Mucosa of rectum (tissue), 2 donors: Measurements from ENCODE around the gene TMEM108.

ENCODE experiments used
- H3K27ac ChIP-seq, 2 donors: one replicate each; pipeline ENCODE4 v1.7.0; 2013; ENCODE audit warnings: inconsistent platforms in 2 of 2, low read depth in 2 of 2, low read length in 2 of 2
- H3K27me3 ChIP-seq, 2 donors: one replicate each; pipeline ENCODE4 v1.7.0; 2013; ENCODE audit warnings: low read length in 2 of 2; ENCODE audit not compliant: control insufficient read depth in 2 of 2, insufficient read depth in 2 of 2
- H3K36me3 ChIP-seq, 2 donors: one replicate each; pipeline ENCODE4 v1.7.0; 2013; ENCODE audit warnings: low read length in 2 of 2; ENCODE audit not compliant: control insufficient read depth in 2 of 2, insufficient read depth in 2 of 2
- H3K4me1 ChIP-seq, 2 donors: one replicate each; pipeline ENCODE4 v1.7.0; 2013; ENCODE audit warnings: low read length in 2 of 2, mild to moderate bottlenecking in 1 of 2; ENCODE audit not compliant: control insufficient read depth in 2 of 2, insufficient read depth in 2 of 2
- H3K4me3 ChIP-seq, 2 donors: one replicate each; pipeline ENCODE4 v1.7.0; 2013; ENCODE audit warnings: low read length in 2 of 2
- H3K9ac ChIP-seq, 2 donors: one replicate each; pipeline ENCODE4 v1.7.0; 2013; ENCODE audit warnings: low read length in 2 of 2, low read depth in 1 of 2, mild to moderate bottlenecking in 1 of 2
- H3K9me3 ChIP-seq, 2 donors: one replicate each; pipeline ENCODE4 v1.7.0; 2013; ENCODE audit warnings: low read length in 2 of 2; ENCODE audit not compliant: control insufficient read depth in 2 of 2
- donor health status: healthy.
- donor health status: Normal muscosa, but diverticular disease.

The TMEM108 gene

GRCh38 chr3:133396906-133397305, 358.7 kb downstream of the TMEM108 start:
- H3K4me3 ChIP-seq, result no peak overlapping the region
- H3K4me1 ChIP-seq, result no peaks in the 10 kb centered on the region
- no peaks in the 10 kb centered on the region for H3K36me3 ChIP-seq
- H3K9ac ChIP-seq, result no peak overlapping the region
- H3K9me3 ChIP-seq, result no peaks in the 10 kb centered on the region
- H3K27me3 ChIP-seq, result no peaks in the 10 kb centered on the region
- no peak overlapping the region for H3K27ac ChIP-seq

DNA sequence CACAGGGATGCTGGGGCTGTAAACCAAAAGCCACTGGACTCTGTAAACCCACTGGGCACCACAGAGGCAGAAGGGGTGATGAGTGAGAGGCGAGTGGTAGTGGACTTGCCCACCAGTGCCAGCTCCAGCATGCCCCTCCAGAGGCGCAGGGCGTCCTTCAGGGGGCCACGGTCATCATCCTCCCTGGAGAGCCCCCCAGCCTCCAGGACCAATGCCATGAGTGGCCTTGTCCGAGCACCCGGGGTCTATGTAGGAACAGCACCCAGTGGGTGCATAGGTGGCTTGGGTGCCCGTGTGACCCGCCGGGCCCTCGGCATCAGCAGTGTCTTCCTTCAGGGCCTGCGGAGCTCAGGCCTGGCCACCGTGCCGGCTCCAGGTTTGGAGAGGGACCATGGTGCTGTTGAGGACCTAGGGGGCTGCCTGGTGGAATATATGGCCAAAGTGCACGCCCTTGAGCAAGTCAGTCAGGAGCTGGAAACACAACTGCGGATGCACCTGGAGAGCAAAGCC, 361.9 kb downstream of the TMEM108 start, which contains the start of gene BFSP2:
TSS of gene BFSP2 (plus strand) at position 51 of the 510 bp plus-strand sequence. CDS start at position 79, 28 bp downstream.
- Histone ChIP-seq H3K4me3 (no peak within 1 kb of the TSS), H3K9ac (no peak within 1 kb of the TSS), H3K36me3 (no peaks in the 10 kb centered on the region), H3K9me3 (no peaks in the 10 kb centered on the region), H3K27me3 (no peaks in the 10 kb centered on the region), H3K27ac (no peak within 1 kb of the TSS), H3K4me1 (no peaks in the 10 kb centered on the region)

DNA sequence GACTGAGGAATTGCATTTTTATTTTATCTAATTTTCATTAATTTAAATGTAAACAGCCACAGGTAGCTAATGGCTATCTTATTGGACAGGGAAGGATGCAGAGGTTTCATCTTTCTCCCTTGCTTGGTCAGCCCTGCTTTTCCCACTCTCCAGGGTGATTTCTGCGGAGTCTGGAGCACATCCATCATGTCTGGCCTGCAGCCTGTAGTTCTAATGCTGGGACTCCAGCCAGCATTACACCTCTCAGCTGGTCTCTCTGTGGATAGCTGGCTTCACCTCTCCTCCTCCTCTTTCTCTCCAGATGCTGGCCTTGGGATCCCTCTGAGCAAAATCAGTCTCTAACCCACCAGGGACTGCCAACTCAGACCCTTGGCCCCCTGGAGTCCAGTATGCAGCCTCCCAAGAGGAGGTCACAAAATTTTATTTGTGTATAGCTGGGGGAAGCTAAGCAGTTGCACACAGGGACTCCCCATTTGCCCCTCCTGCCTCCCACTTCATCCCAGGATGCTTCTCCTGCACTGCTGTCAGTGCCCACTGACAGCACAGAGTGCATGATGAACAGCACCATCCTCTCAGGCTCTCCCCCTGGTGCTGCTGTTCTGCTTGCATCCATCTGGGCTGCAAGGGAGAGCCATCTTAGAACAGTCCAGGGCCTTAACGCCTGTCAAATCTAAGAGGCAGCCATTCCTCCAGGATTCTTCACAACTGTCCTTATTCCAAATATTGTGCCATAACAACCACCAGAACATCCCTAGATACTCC, 363.4 kb downstream of the TMEM108 start:
- Histone ChIP-seq H3K36me3 (no peaks in the 10 kb centered on the region), H3K9me3 (no peaks in the 10 kb centered on the region), H3K27ac (no peak overlapping the region), H3K4me1 (no peaks in the 10 kb centered on the region), H3K27me3 (no peaks in the 10 kb centered on the region), H3K9ac (no peak overlapping the region), H3K4me3 (no peak overlapping the region)

- no peak overlapping the region for H3K9ac ChIP-seq
- H3K27me3 ChIP-seq, result peaks cover 0 to 1% of the 10 kb centered on the region in 2 donors
- H3K9me3 ChIP-seq, result no peaks in the 10 kb centered on the region
- H3K4me1 ChIP-seq, result no peaks in the 10 kb centered on the region
- no peak overlapping the region for H3K4me3 ChIP-seq
- no peak overlapping the region for H3K27ac ChIP-seq
- no peaks in the 10 kb centered on the region for H3K36me3 ChIP-seq
Measured at GRCh38 chr3:133404920-133405319, 366.7 kb downstream of the TMEM108 start.

- Histone ChIP-seq H3K9ac (no peak overlapping the region), H3K4me3 (no peak overlapping the region), H3K4me1 (peaks cover under 1 to 3% of the 10 kb centered on the region in 2 donors), H3K27ac (no peak overlapping the region), H3K9me3 (no peaks in the 10 kb centered on the region), H3K27me3 (peaks cover 5 to 6% of the 10 kb centered on the region in 2 donors), H3K36me3 (no peaks in the 10 kb centered on the region)
Measured at GRCh38 chr3:133408366-133408765, 370.2 kb downstream of the TMEM108 start.

DNA sequence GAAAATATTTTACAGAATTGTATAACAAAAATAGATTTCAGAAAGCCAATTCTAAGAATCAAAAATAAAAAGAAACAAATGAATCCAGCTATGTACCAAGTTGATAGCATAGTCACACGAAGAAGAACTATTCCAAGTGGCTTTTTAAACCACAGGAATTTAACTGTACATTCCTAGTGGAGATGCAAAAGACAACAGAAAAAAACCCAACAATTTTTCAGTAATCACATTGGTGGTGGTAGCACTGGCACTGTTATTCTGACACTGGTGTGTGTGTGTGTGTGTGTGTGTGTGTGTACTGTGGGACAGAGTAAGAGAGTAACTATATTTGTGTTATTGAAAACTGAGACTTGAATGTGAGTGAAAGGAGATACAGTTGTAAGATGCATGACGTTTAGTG, 370.8 kb downstream of the TMEM108 start:
- no peak overlapping the region for H3K9ac ChIP-seq
- H3K4me1 ChIP-seq, result peaks cover 4 to 8% of the 10 kb centered on the region in 2 donors
- no peak overlapping the region for H3K27ac ChIP-seq
- no peaks in the 10 kb centered on the region for H3K9me3 ChIP-seq
- H3K4me3 ChIP-seq, result no peak overlapping the region
- H3K27me3 ChIP-seq, result peaks cover 6 to 7% of the 10 kb centered on the region in 2 donors
- H3K36me3 ChIP-seq, result no peaks in the 10 kb centered on the region

GRCh38 chr3:133410191-133410892, 372.2 kb downstream of the TMEM108 start:
- peaks cover 4 to 8% of the 10 kb centered on the region in 2 donors for H3K4me1 ChIP-seq
- H3K4me3 ChIP-seq, result no peak overlapping the region
- H3K9ac ChIP-seq, result no peak overlapping the region
- peaks cover 6 to 7% of the 10 kb centered on the region in 2 donors for H3K27me3 ChIP-seq
- no peaks in the 10 kb centered on the region for H3K36me3 ChIP-seq
- H3K27ac ChIP-seq, result no peak overlapping the region
- H3K9me3 ChIP-seq, result no peaks in the 10 kb centered on the region

- peaks cover 4 to 8% of the 10 kb centered on the region in 2 donors for H3K4me1 ChIP-seq
- peaks cover 6 to 7% of the 10 kb centered on the region in 2 donors for H3K27me3 ChIP-seq
- H3K9ac ChIP-seq, result no peak overlapping the region
- no peak overlapping the region for H3K4me3 ChIP-seq
- H3K9me3 ChIP-seq, result no peaks in the 10 kb centered on the region
- H3K27ac ChIP-seq, result no peak overlapping the region
- no peaks in the 10 kb centered on the region for H3K36me3 ChIP-seq
Measured at GRCh38 chr3:133412183-133413132, 374.3 kb downstream of the TMEM108 start.

- peaks cover 6 to 7% of the 10 kb centered on the region in 2 donors for H3K27me3 ChIP-seq
- H3K27ac ChIP-seq, result no peak overlapping the region
- no peaks in the 10 kb centered on the region for H3K9me3 ChIP-seq
- no peaks in the 10 kb centered on the region for H3K36me3 ChIP-seq
- H3K9ac ChIP-seq, result no peak overlapping the region
- peaks cover 4 to 8% of the 10 kb centered on the region in 2 donors for H3K4me1 ChIP-seq
- peak overlapping the region in 1 of 2 donors; percentile 20 for H3K4me3 ChIP-seq
Measured at GRCh38 chr3:133413161-133414020, 375.2 kb downstream of the TMEM108 start.
